ENCODE results near the gene OPTN.
A peak's percentile ranks its signal among the peaks of the same experiment; 100 is the strongest.
"Not testable (repeated sequence)": the region's sequence is repeated elsewhere in the genome, so short reads cannot be mapped to it uniquely, and the experiment has no call there.

OPTN gene

GRCh38 chr10:13146379-13146778 lies 46.4 kb downstream of the OPTN start:
- CTCF ChIA-PET: interaction anchor here (1.5 to 1.6 kb wide), 2 partner anchors 11 to 13 kb away, joined by 3 to 4 read pairs; no protein-coding TSS in a partner anchor
- no peak overlapping the region for H3K4me3 ChIP-seq (ENCODE audit: low read depth, low read length)
- DNase-seq (ENCODE audit: low read depth, low spot score): no peak
- TF ChIP-seq CTCF (IDR thresholded peaks at IDR 0.05; ENCODE audit: insufficient read depth, low read length, missing control alignments): no peak
- POLR2A ChIA-PET: no interaction called here

- H3K4me3 ChIP-seq (ENCODE audit: low read depth, low read length): no peak overlapping the region
- no peak for TF ChIP-seq CTCF (IDR thresholded peaks at IDR 0.05; ENCODE audit: insufficient read depth, low read length, missing control alignments)
- CTCF ChIA-PET: interaction anchor here (1.3 to 2.7 kb wide), 4 partner anchors 10 to 156 kb away, joined by 3 to 14 read pairs (median 4); partner anchors contain the start of gene MCM10
- no peak for DNase-seq (ENCODE audit: low read depth, low spot score)
- POLR2A ChIA-PET: no interaction called here
Observed at GRCh38 chr10:13147161-13147560, 47.2 kb downstream of the OPTN start.

GRCh38 chr10:13152296-13152695 lies 52.3 kb downstream of the OPTN start:
- DNase-seq (ENCODE audit: low read depth, low spot score): no peak
- TF ChIP-seq CTCF (IDR thresholded peaks at IDR 0.05; ENCODE audit: insufficient read depth, low read length, missing control alignments): no peak
- POLR2A ChIA-PET: interaction anchor here (0.8 kb wide), 1 partner anchor 52 kb away, joined by 3 read pairs; the partner anchor contains the start of gene OPTN
- CTCF ChIA-PET: interaction anchor here (2.3 kb wide), 1 partner anchor 8 kb away, joined by 16 read pairs; no protein-coding TSS in a partner anchor
- H3K4me3 ChIP-seq (ENCODE audit: low read depth, low read length): no peak overlapping the region

GRCh38 chr10:13155860-13156259 lies 55.9 kb downstream of the OPTN start:
- POLR2A ChIA-PET; H3K4me3 ChIP-seq (ENCODE audit: low read depth, low read length); CTCF ChIA-PET; DNase-seq (ENCODE audit: low read depth, low spot score): not testable (repeated sequence)

GRCh38 chr10:13158401-13158800 lies 58.4 kb downstream of the OPTN start:
- H3K4me3 ChIP-seq (ENCODE audit: low read depth, low read length): no peak overlapping the region
- ChIA-PET CTCF (interaction anchor here (1.0 kb wide), 1 partner anchor 144 kb away, joined by 3 read pairs; no protein-coding TSS in a partner anchor), POLR2A (no interaction called here)
- TF ChIP-seq CTCF (IDR thresholded peaks at IDR 0.05; ENCODE audit: insufficient read depth, low read length, missing control alignments): no peak
- DNase-seq (ENCODE audit: low read depth, low spot score): no peak

- ChIA-PET POLR2A (interaction anchor here (0.7 to 2.1 kb wide), 2 partner anchors 62 to 141 kb away, joined by 3 to 7 read pairs; partner anchors contain the start of gene OPTN), CTCF (interaction anchor here (0.6 to 4.6 kb wide), 28 partner anchors 10 to 375 kb away, joined by 3 to 77 read pairs (median 4); partner anchors contain the start of genes OPTN and PHYH)
- peak within 1 kb of the TSS; percentile 67 for H3K4me3 ChIP-seq (ENCODE audit: low read depth, low read length)
- TF ChIP-seq CTCF (IDR thresholded peaks at IDR 0.05; ENCODE audit: insufficient read depth, low read length, missing control alignments): peak; percentile 82
- DNase-seq (ENCODE audit: low read depth, low spot score): peak; percentile 97
Observed at GRCh38 chr10:13160934-13161856, 61.2 kb downstream of the OPTN start, which contains the start of gene MCM10. MCM10 (plus strand) TSS chr10:13161558; CDS start chr10:13164203, 2,645 bp downstream.

Measured in AG04449 (cell line).